WI38 (cell line): ENCODE data around the gene TTC1.
"Not testable (repeated sequence)": the region's sequence is repeated elsewhere in the genome, so short reads cannot be mapped to it uniquely, and the experiment has no call there.

Source experiments
- H3K4me3 ChIP-seq: 2 replicates; pipeline ENCODE4 v1.5.1; 2011; ENCODE audit warnings: low read depth, mild to moderate bottlenecking, control low read depth, low read length
- TF ChIP-seq, protein P1 (sequence below): IDR thresholded peaks from 2 replicates; pipeline ENCODE4 v1.5.1; 2012; ENCODE audit warnings: low read depth, mild to moderate bottlenecking, control low read depth, low read length

TTC1 gene

GRCh38 chr5:160007514-160007913, 1.4 kb upstream of the TTC1 start:
- TF ChIP-seq, protein P1, sequence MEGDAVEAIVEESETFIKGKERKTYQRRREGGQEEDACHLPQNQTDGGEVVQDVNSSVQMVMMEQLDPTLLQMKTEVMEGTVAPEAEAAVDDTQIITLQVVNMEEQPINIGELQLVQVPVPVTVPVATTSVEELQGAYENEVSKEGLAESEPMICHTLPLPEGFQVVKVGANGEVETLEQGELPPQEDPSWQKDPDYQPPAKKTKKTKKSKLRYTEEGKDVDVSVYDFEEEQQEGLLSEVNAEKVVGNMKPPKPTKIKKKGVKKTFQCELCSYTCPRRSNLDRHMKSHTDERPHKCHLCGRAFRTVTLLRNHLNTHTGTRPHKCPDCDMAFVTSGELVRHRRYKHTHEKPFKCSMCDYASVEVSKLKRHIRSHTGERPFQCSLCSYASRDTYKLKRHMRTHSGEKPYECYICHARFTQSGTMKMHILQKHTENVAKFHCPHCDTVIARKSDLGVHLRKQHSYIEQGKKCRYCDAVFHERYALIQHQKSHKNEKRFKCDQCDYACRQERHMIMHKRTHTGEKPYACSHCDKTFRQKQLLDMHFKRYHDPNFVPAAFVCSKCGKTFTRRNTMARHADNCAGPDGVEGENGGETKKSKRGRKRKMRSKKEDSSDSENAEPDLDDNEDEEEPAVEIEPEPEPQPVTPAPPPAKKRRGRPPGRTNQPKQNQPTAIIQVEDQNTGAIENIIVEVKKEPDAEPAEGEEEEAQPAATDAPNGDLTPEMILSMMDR = no peak
- H3K4me3 ChIP-seq = no peak overlapping the region

DNA sequence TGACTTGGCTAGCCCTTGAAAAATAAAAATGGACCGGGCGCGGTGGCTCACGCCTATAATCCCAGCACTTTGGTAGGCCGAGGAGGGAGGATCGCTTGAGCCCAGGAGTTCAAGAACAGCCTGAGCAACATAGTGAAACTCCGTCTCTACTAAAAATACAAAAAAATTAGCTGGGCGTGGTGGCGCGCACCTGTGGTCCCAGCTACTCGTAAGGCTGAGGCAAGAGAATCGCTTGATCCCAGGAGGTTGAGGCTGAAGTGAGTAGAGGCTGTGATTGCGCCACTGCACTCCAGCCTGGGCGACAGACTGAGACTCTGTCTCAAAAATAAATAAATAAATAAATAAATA, 436 bp upstream of the TTC1 start:
- not testable (repeated sequence) for H3K4me3 ChIP-seq

DNA sequence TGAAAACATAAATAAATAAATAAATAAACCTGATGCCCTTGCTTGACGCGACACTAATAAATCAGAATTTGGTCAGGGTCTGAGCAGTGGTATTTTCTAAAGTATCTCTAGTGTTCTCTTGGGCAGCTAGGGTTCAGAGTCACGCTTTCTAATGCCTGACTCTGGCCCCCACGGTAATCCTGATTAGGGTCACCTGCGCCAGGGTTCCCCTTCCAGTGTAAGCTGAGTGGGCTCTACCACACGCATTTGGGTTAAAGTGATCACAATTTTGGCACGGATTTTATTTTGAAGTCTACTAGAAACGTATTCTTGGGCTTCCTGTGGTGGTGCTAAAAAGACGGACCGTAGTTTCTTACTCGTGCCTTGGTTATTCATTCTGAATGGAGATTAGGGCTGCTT, 651 bp downstream of the TTC1 start:
- peak overlapping the region; percentile 91 for H3K4me3 ChIP-seq
- TF ChIP-seq, protein P1 = no peak

- no peak overlapping the region for H3K4me3 ChIP-seq
These were observed 2.5 kb downstream of the TTC1 start for GRCh38 chr5:160011471-160011870.

GRCh38 chr5:160014197-160014596, 5.3 kb downstream of the TTC1 start:
- H3K4me3 ChIP-seq = not testable (repeated sequence)

More at GRCh38 chr5:160011471-160011870, 2.5 kb downstream of the TTC1 start:
- TF ChIP-seq, protein P1 = no peak

GRCh38 chr5:160018945-160019625, 10.1 kb downstream of the TTC1 start:
- H3K4me3 ChIP-seq = no peak overlapping the region
- TF ChIP-seq, protein P1 = no peak

DNA sequence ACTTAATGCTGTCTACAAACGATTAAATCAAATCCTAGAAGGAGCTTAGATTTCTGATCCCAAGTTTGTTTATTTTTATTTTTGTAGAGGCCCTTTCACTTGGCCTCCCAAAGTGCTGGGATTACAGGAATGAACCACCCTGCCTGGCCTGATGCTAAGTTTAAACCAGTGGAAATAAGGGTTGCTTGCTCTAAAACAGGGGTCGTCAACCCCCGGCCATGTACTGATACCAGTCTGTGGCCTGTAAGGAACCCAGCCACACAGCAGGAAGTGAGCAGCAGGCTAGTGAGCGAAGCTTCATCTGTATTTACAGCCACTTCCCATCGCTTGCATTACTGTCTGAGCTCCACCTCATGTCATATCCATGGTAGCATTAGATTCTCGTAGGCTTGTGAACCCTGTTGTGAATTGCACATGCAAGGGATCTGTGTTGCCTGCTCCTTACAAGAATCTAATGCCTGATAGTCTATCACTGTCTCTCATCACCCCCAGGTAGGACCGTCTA, 11.4 kb downstream of the TTC1 start:
- TF ChIP-seq, protein P1 = no peak
- no peak overlapping the region for H3K4me3 ChIP-seq

- TF ChIP-seq, protein P1 = no peak
- no peak overlapping the region for H3K4me3 ChIP-seq
These were observed 12.0 kb downstream of the TTC1 start for GRCh38 chr5:160020964-160021363.
